HEK293 (cell line): Measurements from ENCODE around the gene LRRC46.

ENCODE experiments used
- CTCF ChIA-PET: fragments of 350-600 bp; formaldehyde crosslinking; extraction: SDS; loops from one replicate; lab custom pipeline; 2021; ENCODE audit warnings: antibody characterized with exemption; lab: Yijun Ruan, JAX
- POLR2A ChIA-PET: fragments of 300-600 bp; formaldehyde crosslinking; extraction: SDS; loops from one replicate; lab custom pipeline; 2020; ENCODE audit warnings: antibody characterized with exemption, inconsistent platforms; lab: Yijun Ruan, JAX
- H3K27ac ChIP-seq: fragments of 200-500 bp; sonication (Bioruptor generic); 2 replicates; pipeline ENCODE4 v1.5.1; 2014; ENCODE audit warnings: low read depth, low read length, control low read depth, inconsistent platforms; ENCODE audit errors: extremely low read depth
- H3K36me3 ChIP-seq, 2 experiments: fragments of 200-500 bp in 1 of 2; sonication (Bioruptor generic) in 1 of 2; 1 replicate in 1 of 2; 2 replicates in 1 of 2; pipeline ENCODE4 v1.5.1; 2014 to 2017; ENCODE audit warnings: inconsistent platforms in 2 of 2, low read length in 2 of 2; ENCODE audit not compliant: control insufficient read depth in 2 of 2, insufficient read depth in 1 of 2
- H3K4me1 ChIP-seq: fragments of 200-500 bp; sonication (Bioruptor generic); 2 replicates; pipeline ENCODE4 v1.5.1; 2014; ENCODE audit warnings: mild to moderate bottlenecking, low read length, inconsistent platforms; ENCODE audit not compliant: control insufficient read depth, insufficient read depth
- H3K4me3 ChIP-seq: 2 replicates; pipeline ENCODE4 v1.5.1; 2011; ENCODE audit warnings: low read depth, mild to moderate bottlenecking, control low read depth, low read length, moderate library complexity
- H3K9me3 ChIP-seq: fragments of 200-500 bp; sonication (Bioruptor generic); 2 replicates; pipeline ENCODE4 v1.5.1; 2014; ENCODE audit warnings: low read depth, low read length, inconsistent platforms; ENCODE audit not compliant: control insufficient read depth, insufficient read depth
- GLI4 ChIP-seq: fragments of 450-650 bp; formaldehyde crosslinking; IDR thresholded peaks from 2 replicates; pipeline ENCODE4 v1.5.1; 2016; ENCODE audit warnings: missing biosample characterization, missing genetic modification characterization
- GLIS2 ChIP-seq: fragments of 450-650 bp; formaldehyde crosslinking; IDR thresholded peaks from 2 replicates; pipeline ENCODE4 v1.5.1; 2016; ENCODE audit warnings: missing biosample characterization, missing genetic modification characterization
- KLF8 ChIP-seq: fragments of 450-650 bp; formaldehyde crosslinking; IDR thresholded peaks from 2 replicates; pipeline ENCODE4 v1.5.1; 2016; ENCODE audit warnings: missing biosample characterization, missing genetic modification characterization
- OSR2 ChIP-seq: fragments of 450-650 bp; formaldehyde crosslinking; IDR thresholded peaks from 2 replicates; pipeline ENCODE4 v1.5.1; 2016; ENCODE audit warnings: missing biosample characterization, missing genetic modification characterization
- PRDM4 ChIP-seq: fragments of 450-650 bp; formaldehyde crosslinking; IDR thresholded peaks from 2 replicates; pipeline ENCODE4 v1.5.1; 2017; ENCODE audit warnings: missing biosample characterization, missing genetic modification characterization
- SALL2 ChIP-seq: fragments of 450-650 bp; formaldehyde crosslinking; IDR thresholded peaks from 2 replicates; pipeline ENCODE4 v1.5.0; 2017; ENCODE audit warnings: missing biosample characterization, mild to moderate bottlenecking, missing genetic modification characterization, borderline replicate concordance
- ZBTB20 ChIP-seq: fragments of 450-650 bp; formaldehyde crosslinking; IDR thresholded peaks from 2 replicates; pipeline ENCODE4 v1.5.1; 2016; ENCODE audit warnings: missing biosample characterization, missing genetic modification characterization
- ZNF140 ChIP-seq: fragments of 450-650 bp; formaldehyde crosslinking; IDR thresholded peaks from 2 replicates; pipeline ENCODE4 v1.5.1; 2016; ENCODE audit warnings: missing biosample characterization, missing genetic modification characterization
- ZNF2 ChIP-seq: fragments of 450-650 bp; formaldehyde crosslinking; IDR thresholded peaks from 2 replicates; pipeline ENCODE4 v1.5.1; 2016; ENCODE audit warnings: missing biosample characterization, missing genetic modification characterization
- ZNF211 ChIP-seq: fragments of 450-650 bp; formaldehyde crosslinking; IDR thresholded peaks from 2 replicates; pipeline ENCODE4 v1.5.1; 2016; ENCODE audit warnings: low read depth, missing biosample characterization, missing genetic modification characterization
- ZNF335 ChIP-seq: fragments of 450-650 bp; formaldehyde crosslinking; conservative IDR thresholded peaks from 2 replicates; pipeline ENCODE4 v1.5.1; 2016; ENCODE audit warnings: missing biosample characterization, missing genetic modification characterization
- ZNF354C ChIP-seq: fragments of 450-650 bp; formaldehyde crosslinking; IDR thresholded peaks from 2 replicates; pipeline ENCODE4 v1.5.1; 2016; ENCODE audit warnings: missing biosample characterization, missing genetic modification characterization, low read depth, borderline replicate concordance
- ZNF366 ChIP-seq: fragments of 450-650 bp; formaldehyde crosslinking; conservative IDR thresholded peaks from 2 replicates; pipeline ENCODE4 v1.5.1; 2016; ENCODE audit warnings: missing biosample characterization, missing genetic modification characterization
- ZNF416 ChIP-seq: fragments of 450-650 bp; formaldehyde crosslinking; IDR thresholded peaks from 2 replicates; pipeline ENCODE4 v1.5.1; 2016; ENCODE audit warnings: missing biosample characterization, missing genetic modification characterization
- ZNF600 ChIP-seq: fragments of 450-650 bp; formaldehyde crosslinking; IDR thresholded peaks from 2 replicates; pipeline ENCODE4 v1.5.1; 2016; ENCODE audit warnings: missing biosample characterization, missing genetic modification characterization
- ZNF623 ChIP-seq: fragments of 450-650 bp; formaldehyde crosslinking; IDR thresholded peaks from 2 replicates; pipeline ENCODE4 v1.5.1; 2016; ENCODE audit warnings: missing biosample characterization, missing genetic modification characterization
- ZNF639 ChIP-seq: fragments of 450-650 bp; formaldehyde crosslinking; IDR thresholded peaks from 2 replicates; pipeline ENCODE4 v1.5.1; 2016; ENCODE audit warnings: missing biosample characterization, missing genetic modification characterization
- ZNF658 ChIP-seq: fragments of 450-650 bp; formaldehyde crosslinking; IDR thresholded peaks from 2 replicates; pipeline ENCODE4; 2016; ENCODE audit warnings: missing biosample characterization, missing genetic modification characterization
- ZNF747 ChIP-seq: fragments of 450-650 bp; formaldehyde crosslinking; IDR thresholded peaks from 2 replicates; pipeline ENCODE4 v1.5.1; 2016; ENCODE audit warnings: missing biosample characterization, missing genetic modification characterization

The LRRC46 gene

DNA sequence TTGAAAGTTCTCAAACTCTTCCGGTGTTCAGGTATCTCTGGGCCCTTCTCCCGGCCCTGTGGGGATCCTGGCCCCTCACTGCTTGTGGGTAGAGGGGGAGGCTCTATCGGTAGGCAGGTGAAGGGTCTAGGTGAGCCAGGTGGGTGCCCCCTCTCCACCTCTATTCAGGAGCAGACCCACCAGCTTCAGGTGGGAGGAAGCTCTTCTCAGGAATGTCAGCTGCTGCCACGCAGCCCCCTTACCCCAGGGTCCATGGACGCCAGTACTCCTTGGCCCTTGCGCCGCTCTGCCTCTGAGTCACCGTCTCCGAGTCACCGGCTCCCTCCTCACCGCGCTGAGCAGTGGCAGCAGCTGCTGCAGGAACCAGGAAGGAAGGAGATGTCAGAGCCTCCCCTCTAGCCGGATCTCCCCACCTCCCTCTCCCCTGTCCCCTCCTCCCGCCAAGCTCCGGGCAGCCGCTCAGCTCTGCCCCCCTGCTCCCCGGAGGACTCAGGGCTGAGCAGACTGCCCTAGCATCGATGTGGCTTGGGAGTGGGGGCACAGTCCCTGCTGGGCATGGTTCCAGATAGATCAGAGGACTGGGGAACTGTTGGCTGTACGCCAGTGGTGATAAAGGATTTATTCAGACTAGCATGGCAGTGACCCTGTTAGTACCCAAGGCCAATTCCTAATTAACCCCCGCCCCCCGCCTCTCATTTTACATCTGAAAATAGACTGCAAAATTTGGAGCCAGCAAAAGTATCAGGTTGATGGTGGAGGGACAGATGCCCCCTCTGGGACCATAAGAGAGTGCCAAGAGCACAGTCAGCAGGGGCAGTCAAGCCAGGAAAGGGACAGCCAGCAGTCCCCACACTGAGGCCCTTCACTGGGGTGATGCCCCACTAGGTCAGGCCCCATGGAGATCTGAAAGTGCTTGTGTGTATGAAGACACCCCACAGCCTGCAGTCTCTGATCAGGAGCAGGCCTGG is 9.8 kb upstream of the LRRC46 start, which contains the start of gene OSBPL7 (continued):
- TF ChIP-seq ZNF639 (tag by site-specific recombination), result peak; percentile 35; the same call in 1 of the 2 replicates
- TF ChIP-seq GLI4 (tag by site-specific recombination), result 0 out of 2 replicates have a peak, but pooled peaks have one; percentile 9
- TF ChIP-seq ZNF335 (tag by site-specific recombination), result peak; percentile 73
- no peak for TF ChIP-seq ZNF416 (tag by site-specific recombination)
- peak; percentile 60 for TF ChIP-seq GLIS2 (tag by site-specific recombination)
- 0 out of 2 replicates have a peak, but pooled peaks have one; percentile 30 for TF ChIP-seq ZNF2 (tag by site-specific recombination)

- Histone ChIP-seq H3K4me3 (no peak overlapping the region), H3K4me1 (peaks cover 3% of the 10 kb centered on the region), H3K9me3 (no peaks in the 10 kb centered on the region), H3K27ac (no peak overlapping the region), H3K36me3 (peaks cover 18 to 64% of the 10 kb centered on the region in 2 experiments)
- POLR2A ChIA-PET, result interaction anchor here (0.7 to 2.6 kb wide), 2 partner anchors 8 to 18 kb away, joined by 3 to 50 read pairs; partner anchors contain the start of genes LRRC46, MRPL10 and SCRN2
- no peak for TF ChIP-seq ZNF623 (tag by site-specific recombination)
- no peak for TF ChIP-seq ZNF600 (tag by site-specific recombination)
- CTCF ChIA-PET, result interaction anchor here (0.6 to 2.8 kb wide), 7 partner anchors 9 to 211 kb away, joined by 4 to 10 read pairs (median 5); partner anchors contain the start of genes LRRC46 and MRPL10
Measured at GRCh38 chr17:47822785-47823184, 8.7 kb upstream of the LRRC46 start.

DNA sequence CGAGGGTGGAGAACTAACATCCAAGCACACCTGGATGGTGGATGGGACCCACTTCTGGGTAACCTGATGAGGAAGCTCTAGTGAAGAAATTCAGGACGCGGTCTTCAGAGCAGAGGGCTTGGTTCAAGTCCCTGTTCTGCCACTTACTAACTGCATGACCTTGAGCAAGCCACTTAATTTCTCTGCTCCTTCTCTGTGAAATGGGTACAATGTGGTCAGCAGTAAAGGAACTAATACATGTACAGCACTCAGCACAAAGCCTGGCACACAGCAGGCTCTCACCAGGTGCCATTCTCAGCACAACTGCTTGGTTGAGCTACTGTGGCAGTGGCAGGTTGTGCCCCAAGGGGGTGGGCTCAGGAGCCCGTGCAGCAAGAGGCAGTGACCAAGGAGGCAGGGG is 8.0 kb upstream of the LRRC46 start:
- ChIA-PET CTCF (interaction anchor here (0.6 to 1.8 kb wide), 3 partner anchors 8 to 210 kb away, joined by 3 to 5 read pairs (median 4); partner anchors contain the start of genes LRRC46 and MRPL10), POLR2A (interaction anchor here (2.6 kb wide), 1 partner anchor 8 kb away, joined by 50 read pairs; the partner anchor contains the start of genes LRRC46 and MRPL10)
- no peak for TF ChIP-seq SALL2
- TF ChIP-seq ZBTB20 (tag by site-specific recombination), result no peak
- no peak for TF ChIP-seq ZNF658 (tag by site-specific recombination)
- no peak for TF ChIP-seq ZNF211 (tag by site-specific recombination)
- no peak for TF ChIP-seq KLF8 (tag by site-specific recombination)
- Histone ChIP-seq H3K36me3 (peaks cover 19 to 64% of the 10 kb centered on the region in 2 experiments), H3K9me3 (no peaks in the 10 kb centered on the region), H3K4me3 (no peak overlapping the region), H3K27ac (no peak overlapping the region), H3K4me1 (peaks cover 3% of the 10 kb centered on the region)

DNA sequence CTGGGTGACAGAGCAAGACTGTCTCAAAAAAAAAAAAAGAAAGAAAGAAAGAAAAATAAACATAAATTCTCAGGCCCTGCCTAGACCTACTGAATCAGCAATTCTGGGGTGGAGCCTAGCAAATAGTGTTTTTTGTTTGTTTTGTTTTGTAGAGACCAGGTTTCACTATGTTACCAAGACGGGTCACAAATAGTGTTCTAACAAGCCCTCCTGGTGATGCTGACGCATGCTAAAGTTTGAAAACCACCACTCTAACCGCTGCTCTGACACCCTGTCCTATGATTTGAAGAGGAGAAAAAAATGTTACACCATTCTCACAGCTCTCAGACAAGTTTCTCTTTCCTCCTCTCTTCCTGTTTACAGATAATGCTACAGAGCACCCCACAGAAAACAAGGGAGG is 1.6 kb upstream of the LRRC46 start:
- Histone ChIP-seq H3K4me1 (peaks cover 7% of the 10 kb centered on the region; the same call in 1 of the 2 replicates), H3K4me3 (no peak overlapping the region), H3K27ac (no peak overlapping the region), H3K9me3 (no peaks in the 10 kb centered on the region), H3K36me3 (peaks cover 25 to 39% of the 10 kb centered on the region in 2 experiments)
- ChIA-PET CTCF (interaction anchor here (0.7 kb wide), 1 partner anchor 141 kb away, joined by 3 read pairs; the partner anchor contains the start of gene CDK5RAP3), POLR2A (no interaction called here)
- TF ChIP-seq ZNF354C (no peak), PRDM4 (tag by site-specific recombination) (no peak), ZNF747 (tag by site-specific recombination) (no peak), ZNF366 (tag by site-specific recombination) (no peak), ZNF140 (tag by site-specific recombination) (no peak), OSR2 (tag by site-specific recombination) (no peak)
